Left kidney (tissue), 2 donors: Measurements from ENCODE around the gene RSPRY1. TPM values are rescaled to one million over a fixed set of nuclear protein-coding genes. Genes with fewer than 3 reads are reported as not detected.

Source experiments
- DNase-seq: peaks from one replicate; pipeline ENCODE4 v3.0.0-alpha.2; 2013
- polyA plus RNA-seq: library from polyadenylated mRNA; unstranded; fragments of 120-200 nt; gene quantifications from one replicate; pipeline ENCODE4 v1.2.1, GENCODE V29; 2013; ENCODE audit not compliant: insufficient read length

The RSPRY1 gene
- polyA plus RNA-seq, 1 donor = 51.7 TPM

DNA sequence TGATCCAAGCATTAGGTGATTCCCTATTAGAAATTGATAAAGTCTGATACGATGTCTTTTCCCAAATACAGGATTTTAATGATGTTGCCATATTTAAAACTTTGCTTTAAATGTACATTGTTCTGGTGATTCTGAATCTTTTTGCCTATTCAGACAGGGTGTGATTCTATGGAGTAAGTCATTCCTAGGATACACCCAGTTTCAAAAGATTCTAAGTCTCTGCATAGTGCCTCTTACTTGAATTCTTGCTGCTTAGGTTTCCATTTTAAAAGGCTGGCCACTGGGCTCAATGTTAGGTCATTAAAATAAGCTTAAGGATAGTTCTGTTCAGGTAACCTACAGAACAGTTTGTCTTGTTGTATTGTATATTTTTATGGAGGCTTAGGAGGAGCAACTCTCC, 36.9 kb downstream of the RSPRY1 start:
- DNase-seq = no peak

DNA sequence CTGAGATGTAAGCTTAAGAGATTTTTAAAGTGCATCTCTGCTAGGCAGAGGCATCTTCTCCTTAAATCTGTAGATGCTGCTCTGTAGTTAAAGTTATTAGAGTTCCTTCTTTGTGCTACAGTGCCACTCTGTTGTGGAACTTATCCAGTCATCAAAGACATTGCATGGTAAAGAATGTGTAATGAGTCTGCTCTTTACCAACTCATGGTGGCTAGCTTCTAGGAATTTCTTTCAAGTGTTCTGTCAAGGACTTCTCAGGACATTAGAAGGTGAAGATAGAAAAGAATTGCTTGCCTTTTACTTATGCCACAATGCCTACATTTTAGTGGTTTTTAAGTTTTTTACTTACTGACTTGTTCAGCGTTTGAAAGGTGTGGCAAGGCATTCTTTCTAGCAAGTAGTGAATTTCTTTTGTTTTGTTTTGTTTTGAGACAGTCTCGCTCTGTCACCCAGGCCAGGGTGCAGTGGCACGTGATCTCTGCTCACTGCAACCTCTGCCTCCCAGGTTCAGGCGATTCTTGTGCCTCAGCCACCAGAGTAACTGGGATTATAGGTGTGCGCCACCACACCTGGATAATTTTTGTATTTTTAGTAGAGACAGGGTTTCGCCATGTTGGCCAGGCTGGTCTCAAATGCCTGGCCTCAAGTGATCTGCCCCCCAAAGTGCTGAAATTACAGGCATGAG, 38.7 kb downstream of the RSPRY1 start:
- no peak for DNase-seq

DNA sequence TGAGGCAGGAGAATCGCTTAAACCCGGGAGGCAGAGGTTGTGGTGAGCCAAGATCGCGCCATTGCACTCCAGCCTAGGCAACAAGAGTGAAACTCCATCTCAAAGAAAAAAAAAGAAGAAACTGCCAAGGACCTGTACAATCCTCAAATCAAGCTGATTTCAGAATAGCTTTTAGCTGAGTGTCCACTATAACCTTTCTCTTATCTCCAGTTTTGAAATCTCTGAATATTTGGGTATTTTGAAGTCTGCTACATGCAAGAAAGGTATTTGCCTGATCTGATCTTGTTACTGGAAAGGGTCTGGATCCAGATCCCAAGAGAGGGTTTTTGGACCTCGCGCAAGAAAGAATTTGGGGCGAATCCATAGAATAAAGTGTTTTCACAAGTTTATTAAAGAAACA, 39.8 kb downstream of the RSPRY1 start:
- no peak for DNase-seq

DNA sequence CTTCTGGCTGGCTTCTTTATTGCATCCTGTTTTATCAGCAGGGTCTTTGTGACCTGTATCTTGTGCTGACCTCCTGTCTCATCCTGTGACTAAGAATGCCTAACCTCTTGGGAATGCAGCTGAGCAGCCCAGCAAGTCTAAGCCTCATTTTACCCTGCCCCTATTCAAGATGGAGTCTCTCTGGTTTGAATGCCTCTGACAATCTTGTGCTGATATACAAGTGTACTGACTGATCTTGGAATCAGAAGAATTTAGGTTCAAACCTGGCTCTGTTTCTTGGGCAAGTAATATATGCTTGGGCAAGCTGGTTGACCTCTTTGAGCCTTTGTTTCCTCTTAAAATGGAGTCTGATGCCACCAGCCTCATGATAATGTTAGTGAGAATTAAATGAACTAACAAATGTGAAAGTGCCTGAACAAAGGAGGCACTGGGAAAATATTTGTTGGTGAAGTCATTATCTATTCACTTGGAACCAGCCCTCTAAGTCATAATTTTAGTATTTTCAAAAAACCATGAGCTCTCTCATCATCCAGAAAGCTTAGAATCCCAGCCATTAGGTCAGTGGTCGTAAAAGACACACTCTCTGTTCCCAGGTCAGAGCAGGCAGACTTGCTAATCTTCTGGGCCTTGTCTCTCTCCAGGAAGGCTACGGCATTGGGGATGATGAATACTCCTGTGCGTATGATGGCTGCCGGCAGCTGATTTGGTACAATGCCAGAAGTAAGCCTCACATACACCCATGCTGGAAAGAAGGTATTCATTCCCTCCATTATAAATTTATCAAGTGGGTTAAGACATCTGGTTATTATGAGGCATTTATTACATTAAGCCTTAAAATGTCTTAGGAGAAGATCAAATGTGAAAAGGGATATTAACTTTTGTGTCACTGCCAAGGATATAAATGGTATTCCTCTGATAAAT, 40.8 kb downstream of the RSPRY1 start:
- no peak for DNase-seq

DNA sequence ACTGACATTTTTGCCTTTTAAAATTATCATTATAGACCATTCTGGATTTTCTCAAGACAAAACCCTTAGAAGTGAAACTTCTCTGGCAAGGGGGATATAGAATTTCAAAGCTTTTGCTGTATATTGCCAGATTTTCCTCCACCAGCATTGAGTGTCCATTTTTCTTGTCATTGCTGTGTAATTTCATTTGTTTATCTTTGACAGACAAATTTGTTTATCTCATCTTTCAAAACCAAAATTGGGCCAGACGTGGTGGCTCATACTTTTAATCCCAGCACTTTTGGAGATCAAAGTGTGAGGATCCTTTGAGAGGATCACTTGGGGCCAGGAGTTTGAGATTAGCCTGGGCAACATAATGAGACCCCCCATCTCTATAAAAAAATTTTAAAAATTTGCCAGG, 43.0 kb downstream of the RSPRY1 start:
- DNase-seq = no peak

DNA sequence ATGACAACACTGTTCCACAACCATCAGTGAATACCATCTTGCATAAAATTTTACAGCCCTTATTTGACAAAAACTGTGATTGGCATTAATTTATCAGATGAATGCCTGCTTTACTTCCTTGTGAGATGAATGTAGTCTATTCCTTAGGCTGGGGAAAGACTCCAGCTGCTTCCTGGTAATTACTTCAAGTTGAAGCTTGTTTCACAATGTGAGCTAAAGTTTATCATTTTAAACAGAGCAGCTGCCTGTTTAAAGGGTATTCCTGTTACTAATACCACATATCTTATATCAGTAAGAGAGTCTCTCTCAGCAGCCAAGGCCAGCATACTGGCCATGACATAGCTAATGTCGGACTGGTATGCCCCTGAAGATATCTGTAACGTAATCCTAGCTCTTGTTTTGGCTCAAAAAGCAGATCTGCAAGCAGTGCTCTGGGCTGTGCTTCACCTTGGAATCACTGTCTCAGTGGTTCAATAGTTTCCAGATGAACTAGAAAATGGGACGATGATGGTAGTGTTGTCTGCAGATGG, 45.8 kb downstream of the RSPRY1 start:
- no peak for DNase-seq

DNA sequence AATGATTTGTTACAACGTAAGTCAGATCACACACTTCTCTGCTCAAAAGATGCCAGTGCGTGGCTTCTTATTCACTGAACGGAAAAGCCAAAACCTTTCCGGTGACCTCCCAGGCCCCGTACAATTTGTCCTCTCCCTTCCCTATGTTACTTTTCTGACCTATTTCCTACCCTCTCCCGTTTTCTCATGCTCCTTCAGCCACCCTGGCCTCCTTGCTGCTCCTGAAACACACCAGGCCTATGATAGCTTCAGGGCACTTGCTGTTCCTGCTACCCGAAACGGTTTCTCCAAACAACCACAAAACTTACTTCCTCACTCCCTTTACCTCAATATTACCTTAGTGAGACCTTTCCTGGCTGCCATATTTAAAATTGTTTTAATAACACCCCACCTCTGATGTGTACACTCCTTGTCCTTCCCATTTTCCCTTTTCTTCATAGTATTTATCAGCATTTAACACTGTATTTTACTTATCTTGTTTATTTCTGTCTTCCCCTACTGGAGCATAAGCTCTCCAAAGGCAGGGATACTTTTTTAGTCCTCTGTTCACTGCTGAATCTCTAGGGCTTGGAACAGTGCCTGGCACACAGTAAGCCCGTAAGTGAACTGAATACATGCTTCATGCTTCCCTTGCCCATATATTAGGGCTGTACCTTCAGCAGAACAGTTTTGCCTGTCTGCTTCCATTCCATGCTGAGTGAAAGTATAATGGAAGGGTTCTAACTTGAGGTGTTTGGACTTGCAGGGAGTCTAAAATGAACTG, 48.0 kb downstream of the RSPRY1 start:
- no peak for DNase-seq

DNA sequence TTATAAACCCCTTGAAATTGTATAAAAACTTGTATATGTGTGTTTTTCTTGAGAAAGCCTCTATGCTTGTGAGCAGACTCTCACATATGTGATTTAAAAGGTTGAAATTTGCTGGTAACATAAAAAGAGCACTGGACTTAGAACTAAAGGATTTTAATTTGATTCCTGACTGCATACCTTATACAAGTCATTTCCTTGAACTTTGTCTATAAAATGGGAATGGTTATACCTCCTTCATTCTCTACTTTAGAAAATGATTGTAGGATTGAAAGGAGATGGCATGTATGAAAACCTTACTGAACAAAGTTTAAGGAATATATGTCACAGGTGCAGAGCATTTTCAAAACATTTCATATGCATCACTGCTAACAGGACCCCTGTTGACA, 48.6 kb downstream of the RSPRY1 start:
- no peak for DNase-seq

DNA sequence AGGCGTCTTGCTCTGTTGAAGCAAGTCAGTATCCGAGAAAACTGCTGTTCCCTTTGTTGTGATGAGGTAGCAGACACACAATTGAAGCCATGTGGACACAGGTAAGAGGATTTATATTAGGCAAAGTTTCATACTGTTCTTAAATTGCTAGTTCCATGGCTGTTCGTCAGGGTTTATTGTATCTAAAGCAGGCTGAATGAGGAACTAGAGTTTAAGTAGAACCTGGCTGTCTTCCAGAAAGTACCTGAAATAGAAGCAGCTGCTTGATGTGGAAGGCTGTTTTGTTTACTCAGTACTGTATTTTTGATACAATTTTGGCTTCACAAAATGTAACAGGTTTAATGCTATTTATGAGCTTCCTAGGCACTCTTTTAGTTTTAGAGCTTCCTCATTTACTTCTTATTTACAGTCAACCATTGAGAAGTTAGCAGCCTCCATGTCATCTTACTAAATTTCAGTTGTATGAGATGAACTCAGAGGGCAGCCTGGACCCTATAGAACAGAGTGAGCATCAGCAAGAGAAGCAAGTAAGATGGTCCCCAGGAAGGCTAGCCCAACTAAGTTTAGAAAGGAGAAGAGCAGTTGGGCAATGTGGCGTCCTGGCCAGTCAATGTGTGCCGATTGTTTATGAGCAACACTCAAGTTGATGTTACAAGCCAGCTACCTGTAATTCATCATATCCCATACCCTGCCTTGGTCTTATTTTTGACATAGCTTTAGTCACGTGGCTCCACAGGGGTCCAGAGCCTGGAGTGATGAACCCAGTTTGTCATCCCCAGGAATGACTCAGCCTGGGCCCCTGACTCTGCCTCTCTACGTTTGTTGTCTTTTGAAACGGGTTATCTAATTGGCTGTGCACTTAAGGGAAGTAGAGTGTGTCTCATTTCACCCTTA, 49.2 kb downstream of the RSPRY1 start:
- DNase-seq = no peak

DNA sequence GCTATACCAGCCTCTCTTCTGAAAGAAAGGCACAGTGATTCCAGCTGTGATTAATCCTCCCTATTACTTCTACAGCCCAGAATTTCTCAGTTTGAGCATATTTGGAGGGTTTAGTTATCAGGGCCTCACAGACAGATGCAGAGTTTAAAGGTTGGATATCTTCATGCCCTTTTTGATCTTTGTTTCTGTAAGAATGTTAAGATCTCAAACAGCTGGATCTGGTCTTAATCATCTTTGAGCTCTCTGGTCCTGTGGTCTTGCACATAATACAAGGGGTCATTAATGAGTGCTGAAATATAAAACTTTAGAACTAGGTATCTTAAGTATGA, 49.9 kb downstream of the RSPRY1 start:
- no peak for DNase-seq

DNA sequence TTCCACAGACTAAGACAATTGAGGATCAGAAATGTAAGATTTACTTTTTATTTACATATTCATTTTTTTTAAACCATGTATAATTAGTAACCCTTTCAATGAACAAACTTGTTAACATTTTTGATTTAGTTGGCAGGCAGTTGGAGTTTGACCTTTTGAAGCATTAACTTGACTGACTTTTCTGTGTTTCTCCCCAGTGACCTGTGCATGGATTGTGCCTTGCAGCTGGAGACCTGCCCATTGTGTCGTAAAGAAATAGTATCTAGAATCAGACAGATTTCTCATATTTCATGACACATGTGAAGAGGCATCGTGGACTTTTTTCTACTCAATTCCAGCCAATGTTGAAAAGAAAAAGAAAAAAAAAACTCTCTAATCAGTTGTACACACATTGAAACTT, 52.6 kb downstream of the RSPRY1 start:
- no peak for DNase-seq

DNA sequence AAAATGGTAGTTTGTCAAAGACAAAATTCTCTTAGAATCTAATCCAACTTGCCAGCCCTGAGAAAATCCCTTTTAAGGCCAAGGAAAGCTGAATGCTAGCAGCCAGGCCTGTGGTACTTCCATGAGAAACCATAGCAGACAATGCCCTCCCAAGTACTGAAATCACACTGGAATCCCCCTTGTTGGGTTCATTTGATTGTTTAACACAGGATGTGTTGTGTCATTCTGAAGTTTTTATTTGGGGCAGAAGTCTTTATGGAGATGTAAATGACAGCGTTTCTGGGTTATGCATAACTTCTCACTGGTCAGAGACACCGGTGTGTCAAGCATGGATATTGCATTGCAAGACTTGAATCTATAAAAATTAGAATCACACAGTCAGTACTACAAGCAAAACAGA, 53.0 kb downstream of the RSPRY1 start:
- DNase-seq = no peak

DNA sequence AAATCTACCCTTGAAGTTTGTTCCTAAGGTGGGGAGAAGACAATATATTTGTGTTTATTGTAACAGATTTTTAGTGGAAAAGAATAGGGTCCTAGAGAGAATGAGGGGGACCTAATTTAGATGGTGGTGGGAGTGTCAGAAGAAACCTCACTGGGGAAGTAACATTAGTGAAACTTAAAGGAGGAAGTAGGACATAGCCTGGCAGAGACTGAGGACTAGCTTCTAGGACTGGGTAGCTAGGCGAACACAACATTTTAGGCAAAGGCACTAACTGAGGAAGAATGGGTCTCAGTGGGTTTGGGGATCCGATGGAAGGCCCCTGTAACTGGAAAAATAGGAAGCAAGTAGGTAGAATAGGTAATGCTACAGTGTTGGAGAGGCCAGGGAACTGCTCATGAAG, 54.7 kb downstream of the RSPRY1 start:
- no peak for DNase-seq

DNA sequence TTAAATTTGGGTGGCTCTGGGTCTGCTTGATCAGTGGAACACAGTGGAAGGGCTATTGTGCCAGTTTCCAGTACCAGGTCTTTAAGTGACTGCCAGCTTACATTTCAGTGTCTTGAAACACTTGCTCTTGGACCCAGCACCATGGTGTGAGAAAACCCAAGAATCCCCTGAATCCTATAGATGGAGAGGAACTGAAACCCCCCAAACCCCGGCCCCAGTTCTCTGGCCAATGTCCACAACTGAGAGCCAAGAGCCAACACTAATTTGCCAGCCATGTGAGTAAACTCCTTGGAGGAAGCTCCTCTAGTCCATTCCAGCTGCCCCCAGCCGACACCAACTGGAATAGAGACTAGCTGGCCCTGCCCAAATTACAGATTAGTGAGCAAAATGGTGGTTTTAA, 56.5 kb downstream of the RSPRY1 start:
- no peak for DNase-seq

DNA sequence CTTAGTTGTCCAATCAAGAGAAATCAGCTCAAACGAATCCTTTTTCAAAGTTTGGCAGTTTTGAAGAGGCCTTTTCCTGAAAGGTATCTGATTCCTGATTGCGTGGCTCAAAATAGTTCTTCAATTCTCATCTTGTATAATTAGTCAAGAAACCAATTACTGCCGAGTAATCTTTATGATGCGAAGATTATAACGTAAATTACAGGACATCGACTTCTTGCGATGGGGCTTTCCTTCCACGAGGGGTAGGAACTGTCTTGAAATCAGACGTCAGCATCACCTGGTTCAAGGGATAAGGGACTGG, 58.3 kb downstream of the RSPRY1 start:
- no peak for DNase-seq

DNA sequence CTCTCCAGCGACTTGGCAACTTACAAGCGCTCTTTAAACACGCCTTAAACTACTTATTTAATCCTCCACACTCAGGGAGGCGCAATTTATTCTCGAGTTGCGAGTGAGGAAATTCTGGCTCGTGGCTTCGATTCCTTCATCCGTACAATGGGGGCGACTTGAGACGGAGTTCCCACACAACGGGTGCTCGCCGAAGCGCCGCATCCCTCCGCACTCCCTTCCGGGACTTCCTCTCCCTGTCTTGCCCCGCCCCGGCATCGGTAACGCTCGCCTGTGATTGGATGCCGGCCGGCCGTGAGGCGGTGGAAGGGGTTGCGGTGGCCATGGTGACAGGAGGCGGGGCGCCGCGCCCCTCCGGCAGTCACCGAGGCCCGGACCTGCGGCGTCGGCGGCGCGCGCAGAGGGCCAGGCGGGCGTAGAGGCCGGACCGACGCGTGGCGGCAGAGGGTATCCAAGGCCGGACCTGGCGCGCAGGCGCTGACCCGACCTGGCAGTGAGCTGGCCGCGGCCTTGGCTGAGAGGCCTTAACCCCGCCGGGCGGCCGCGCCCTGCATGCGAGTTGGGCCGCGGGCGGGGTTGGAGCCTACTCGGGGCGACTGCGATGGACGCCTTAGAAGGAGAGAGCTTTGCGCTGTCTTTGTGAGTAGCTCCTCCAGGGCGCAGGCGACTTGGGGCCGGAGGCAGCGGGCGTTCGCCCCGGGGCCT, 58.8 kb downstream of the RSPRY1 start, which contains the start of gene ARL2BP:
Gene ARL2BP, plus strand, starts transcription at position 493 of the 705 bp plus-strand sequence. Its CDS starts 109 bp downstream, at position 602.
- peak; percentile 97 for DNase-seq

DNA sequence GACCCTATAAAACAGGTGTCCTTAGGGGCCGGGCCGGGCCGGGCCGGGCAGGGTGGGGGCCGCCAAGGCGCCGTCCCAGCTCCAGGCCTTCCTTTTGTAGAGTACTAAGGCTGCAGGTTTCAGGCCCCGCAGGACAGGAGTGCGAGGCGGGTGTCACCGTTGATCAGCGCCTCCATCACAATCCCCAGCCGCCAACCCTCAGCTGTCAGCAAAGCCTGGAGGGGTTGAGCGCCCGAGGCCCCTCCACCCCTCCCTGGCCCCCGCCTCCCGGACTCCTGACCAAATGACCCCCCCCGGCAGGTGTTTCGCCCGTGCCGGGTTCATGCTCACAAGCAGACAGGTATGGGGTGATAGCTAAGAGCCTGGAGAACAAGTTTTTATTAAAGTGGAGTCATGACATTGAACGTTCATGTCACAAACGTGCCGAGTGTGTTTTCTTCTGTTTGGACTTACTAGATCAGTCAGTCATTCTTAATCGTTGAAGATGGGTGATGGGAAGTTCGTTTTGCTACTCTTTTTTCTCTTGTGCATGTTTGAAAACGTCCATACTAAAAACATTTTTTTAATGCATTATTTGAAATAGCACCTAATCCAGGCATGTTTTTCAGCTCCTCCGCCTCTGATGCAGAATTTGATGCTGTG, 59.5 kb downstream of the RSPRY1 start:
- no peak for DNase-seq

DNA sequence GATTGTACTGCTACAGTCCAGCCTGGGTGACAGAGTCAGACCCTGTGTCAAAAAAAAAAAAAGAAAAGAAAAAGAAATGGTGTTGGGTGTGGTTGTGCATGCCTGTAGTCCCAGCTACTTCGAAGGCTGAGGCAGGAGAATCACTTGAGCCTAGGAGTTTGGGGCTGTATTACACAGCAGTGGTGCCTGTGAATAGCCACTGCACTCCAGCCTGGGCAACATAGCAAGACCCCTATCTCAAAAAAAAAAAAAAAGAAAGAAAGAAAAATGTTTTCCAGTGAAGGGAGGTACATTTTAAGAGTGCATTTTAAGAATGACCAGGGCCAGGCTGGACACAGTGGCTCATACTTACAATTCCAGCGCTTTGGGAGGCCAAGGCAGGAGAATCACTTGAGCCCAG, 65.2 kb downstream of the RSPRY1 start:
- DNase-seq = no peak

DNA sequence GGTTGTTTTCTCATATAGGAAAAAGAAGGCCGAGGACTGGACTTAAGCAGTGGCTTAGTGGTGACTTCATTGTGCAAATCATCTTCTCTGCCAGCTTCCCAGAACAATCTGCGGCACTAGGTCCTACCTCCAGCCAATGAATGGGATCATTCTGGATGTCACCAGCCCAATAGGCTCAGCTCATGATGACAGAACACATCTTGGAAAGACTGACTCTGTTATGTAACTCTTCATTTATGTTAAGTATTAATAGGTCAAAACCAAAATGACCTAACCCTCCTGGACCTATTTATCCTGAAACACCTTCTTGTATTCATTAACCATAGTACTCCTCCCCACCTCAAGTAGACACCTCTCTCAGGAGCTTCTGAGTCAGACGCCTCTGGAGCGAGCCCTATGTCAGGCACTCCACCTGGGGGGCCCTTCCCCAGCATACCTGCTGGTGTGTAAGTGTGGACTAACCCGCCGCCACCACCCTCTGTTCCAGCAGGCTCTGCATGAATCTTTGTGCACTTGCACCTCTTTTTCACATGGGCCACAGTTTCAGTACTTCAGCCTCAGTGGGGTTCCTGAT, 66.1 kb downstream of the RSPRY1 start:
- no peak for DNase-seq

DNA sequence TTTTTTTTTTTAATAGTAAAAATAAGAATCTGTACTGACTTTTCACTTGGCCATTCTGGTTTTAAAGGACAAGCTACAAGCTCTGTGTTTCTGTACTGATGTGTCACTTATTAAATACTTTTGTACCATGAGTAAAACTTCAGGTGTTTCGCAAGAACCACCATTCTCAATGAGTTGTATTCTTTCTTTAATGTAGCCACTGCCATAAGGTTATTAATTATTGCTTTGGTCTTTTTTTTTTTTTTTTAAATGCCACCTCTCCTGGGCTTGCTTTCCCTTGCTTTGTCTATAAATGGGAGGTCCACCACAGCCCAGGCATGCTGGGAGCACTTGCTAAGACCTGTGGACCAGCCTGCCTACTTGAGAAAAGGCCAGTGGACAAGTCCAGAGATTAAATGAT, 67.3 kb downstream of the RSPRY1 start:
- no peak for DNase-seq
